HFF-Myc (cell line): ENCODE measurements around the gene ACACB.

Experiments used
- DNase-seq: peaks from one replicate; pipeline ENCODE4 v3.0.0-alpha.2; 2011; ENCODE audit warnings: low read depth; ENCODE audit errors: extremely low read depth
- H3K4me3 ChIP-seq: replicated peaks from 2 replicates; pipeline ENCODE4 v1.5.1; 2011; ENCODE audit warnings: low read depth, mild to moderate bottlenecking, control low read depth, low read length
- CTCF ChIP-seq: IDR thresholded peaks from 2 replicates; pipeline ENCODE4 v1.5.1; 2012; ENCODE audit warnings: mild to moderate bottlenecking, low read depth, low read length, control low read depth; ENCODE audit errors: missing control alignments

Gene ACACB

GRCh38 chr12:109277255-109277898 is 161.0 kb downstream of the ACACB start:
- TF ChIP-seq CTCF = no peak
- DNase-seq = no peak
- no peak overlapping the region for H3K4me3 ChIP-seq

- DNase-seq = no peak
- H3K4me3 ChIP-seq = no peak overlapping the region
- TF ChIP-seq CTCF = no peak
Observed at GRCh38 chr12:109277899-109278762, 161.7 kb downstream of the ACACB start.

DNA sequence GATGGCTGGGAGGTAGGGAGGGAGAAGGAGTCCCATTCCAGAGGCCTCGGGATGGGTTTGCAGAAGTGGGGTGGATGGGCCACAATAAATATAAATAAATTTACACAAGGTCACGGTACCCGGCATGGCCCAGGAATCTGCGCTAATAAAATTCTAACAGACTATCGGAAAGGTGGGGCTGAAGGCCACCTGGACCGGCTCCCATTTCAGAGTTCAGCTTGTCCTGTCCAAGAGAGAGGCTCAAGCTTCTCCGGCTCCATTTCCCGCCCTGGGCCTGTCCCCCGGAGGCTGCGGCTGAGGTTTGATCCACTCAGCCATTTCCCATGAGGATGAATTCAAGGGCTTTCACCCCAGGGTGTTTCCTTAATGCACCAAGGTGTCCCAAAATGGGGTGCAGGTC is 162.5 kb downstream of the ACACB start:
- TF ChIP-seq CTCF = no peak
- DNase-seq = no peak
- H3K4me3 ChIP-seq = no peak overlapping the region

GRCh38 chr12:109279525-109279924 is 163.1 kb downstream of the ACACB start:
- no peak for TF ChIP-seq CTCF
- no peak overlapping the region for H3K4me3 ChIP-seq
- DNase-seq = no peak

DNA sequence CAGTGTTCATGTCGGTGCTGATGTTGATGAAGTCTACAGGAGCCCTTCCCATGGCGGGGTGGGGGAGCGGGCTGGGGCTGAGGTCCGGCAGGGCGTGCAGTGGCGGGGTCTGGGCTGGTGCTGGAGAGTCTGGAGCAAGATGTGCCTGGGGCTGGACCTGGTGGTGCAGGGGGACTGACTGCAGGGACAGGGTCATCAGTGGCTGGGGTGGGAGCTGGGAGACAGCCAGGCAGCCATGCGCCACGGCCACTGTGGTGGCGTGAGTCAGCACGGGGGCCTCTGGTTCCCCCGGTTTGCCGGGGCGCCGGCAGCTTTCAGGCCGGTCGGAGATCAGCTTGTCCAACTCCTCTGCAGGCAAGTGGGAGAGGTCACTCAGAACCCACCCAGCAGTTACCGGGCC is 165.1 kb downstream of the ACACB start:
- DNase-seq = no peak
- no peak for TF ChIP-seq CTCF
- no peak overlapping the region for H3K4me3 ChIP-seq

DNA sequence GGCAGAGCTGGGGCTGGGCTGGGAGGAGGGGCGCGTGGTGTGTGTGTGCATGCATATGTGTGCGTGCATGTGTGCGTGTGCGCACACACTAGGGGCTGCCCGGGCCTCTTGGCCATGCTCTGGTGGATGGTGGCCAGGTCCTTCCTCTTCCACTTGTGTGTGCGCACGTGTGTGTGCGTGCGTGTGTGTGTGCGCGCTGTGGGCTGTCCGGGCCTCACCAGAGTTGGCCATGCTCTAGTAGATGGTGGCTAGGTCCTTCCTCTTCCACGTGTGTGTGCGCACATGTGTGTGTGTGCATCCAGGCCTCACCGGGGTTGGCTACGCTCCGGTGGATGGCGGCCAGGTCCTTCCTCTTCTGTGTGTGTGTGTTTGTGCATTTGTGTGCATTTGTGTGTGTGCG is 168.0 kb downstream of the ACACB start:
- no peak overlapping the region for H3K4me3 ChIP-seq
- DNase-seq = no peak
- TF ChIP-seq CTCF = no peak
